Osteocyte (in vitro differentiated cells): ENCODE results near the gene XAB2. TPM values are rescaled to one million over a fixed set of nuclear protein-coding genes. Genes with fewer than 3 reads are reported as not detected.

ENCODE experiments used
- DNase-seq: peaks from one replicate; pipeline ENCODE4 v3.0.0; 2021; ENCODE audit warnings: mixed read lengths; ENCODE audit not compliant: unreplicated experiment; ENCODE audit errors: extremely low spot score
- H3K27ac Mint-ChIP-seq: one replicate; pipeline ENCODE4 v1.8.0; 2021; ENCODE audit warnings: mild to moderate bottlenecking, mixed read lengths; ENCODE audit not compliant: unreplicated experiment
- H3K27me3 Mint-ChIP-seq: one replicate; pipeline ENCODE4 v1.8.0; 2021; ENCODE audit warnings: mixed read lengths; ENCODE audit not compliant: unreplicated experiment
- H3K36me3 Mint-ChIP-seq: one replicate; pipeline ENCODE4 v1.8.0; 2021; ENCODE audit warnings: mixed read lengths; ENCODE audit not compliant: unreplicated experiment
- H3K4me1 Mint-ChIP-seq: one replicate; pipeline ENCODE4 v1.8.0; 2021; ENCODE audit warnings: mixed read lengths; ENCODE audit not compliant: unreplicated experiment
- H3K4me3 Mint-ChIP-seq: one replicate; pipeline ENCODE4 v1.8.0; 2021; ENCODE audit warnings: mild to moderate bottlenecking, moderate library complexity, mixed read lengths; ENCODE audit not compliant: unreplicated experiment
- H3K9me3 Mint-ChIP-seq: one replicate; pipeline ENCODE4 v1.8.0; 2021; ENCODE audit warnings: mixed read lengths; ENCODE audit not compliant: unreplicated experiment
- total RNA-seq: library from RNA; stranded (reverse); gene quantifications from 2 replicates; pipeline ENCODE4 v1.2.1, GENCODE V29; 2021
- TF ChIP-seq, protein P1 (sequence below): fragments of 200-600 bp; sonication (generic); IDR thresholded peaks from 2 replicates; pipeline ENCODE4 v1.5.0; 2021; ENCODE audit warnings: antibody characterized with exemption, mild to moderate bottlenecking, moderate library complexity

The XAB2 gene
- total RNA-seq, 1 donor from 2014 or later = 41.7 TPM

DNA sequence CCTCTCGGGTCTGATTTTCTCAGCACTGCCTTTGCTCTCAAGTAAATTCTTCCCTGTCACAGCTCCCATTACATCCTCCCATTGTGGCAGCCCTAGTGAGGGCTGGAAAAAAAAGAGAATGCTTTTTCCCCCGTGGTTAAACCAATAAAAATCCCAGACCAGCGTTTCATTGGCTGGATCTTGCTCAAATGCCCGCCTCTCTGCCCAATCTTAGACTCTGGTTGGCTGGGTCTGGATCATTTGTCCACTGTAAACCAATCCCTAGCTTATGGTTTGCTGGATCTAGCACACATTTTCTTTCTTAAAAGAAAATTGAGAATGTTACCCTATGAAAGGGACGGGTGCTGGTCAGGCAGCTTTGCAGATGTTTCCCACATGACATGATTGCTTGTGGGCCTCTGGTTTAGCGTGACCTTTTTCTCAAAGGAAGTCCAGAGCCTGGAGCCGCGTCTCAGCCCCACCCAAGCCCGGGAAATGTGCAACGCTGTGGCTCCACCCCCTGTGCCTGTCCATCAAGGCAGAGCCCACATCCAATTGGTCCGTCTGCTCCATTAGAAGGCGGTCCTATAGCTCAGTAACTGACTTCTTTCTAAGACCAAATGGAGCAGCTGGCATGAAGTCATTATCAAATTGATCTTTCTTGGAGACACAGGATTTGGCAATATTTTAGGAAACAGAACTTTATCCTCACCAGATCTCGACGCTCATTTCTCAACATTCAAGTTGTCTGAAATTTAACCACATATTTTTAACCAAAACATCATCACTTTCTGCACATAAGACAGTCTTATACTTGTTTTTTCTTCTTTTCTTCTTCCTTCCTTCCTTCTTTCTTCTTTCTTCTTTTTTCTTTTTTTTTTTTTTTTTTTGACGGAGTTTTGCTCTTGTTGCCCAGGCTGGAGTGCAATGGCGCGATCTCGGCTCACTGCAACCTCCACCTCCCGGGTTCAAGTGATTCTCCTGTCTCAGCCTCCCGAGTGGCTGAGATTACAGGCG lies 45.0 kb upstream of the XAB2 start:
- Mint-ChIP-seq H3K27ac (no peak overlapping the region), H3K9me3 (no peaks in the 10 kb centered on the region), H3K27me3 (peaks cover 31% of the 10 kb centered on the region), H3K36me3 (no peaks in the 10 kb centered on the region), H3K4me1 (peaks cover 6% of the 10 kb centered on the region), H3K4me3 (no peak overlapping the region)
- DNase-seq = no peak
- TF ChIP-seq, protein P1, sequence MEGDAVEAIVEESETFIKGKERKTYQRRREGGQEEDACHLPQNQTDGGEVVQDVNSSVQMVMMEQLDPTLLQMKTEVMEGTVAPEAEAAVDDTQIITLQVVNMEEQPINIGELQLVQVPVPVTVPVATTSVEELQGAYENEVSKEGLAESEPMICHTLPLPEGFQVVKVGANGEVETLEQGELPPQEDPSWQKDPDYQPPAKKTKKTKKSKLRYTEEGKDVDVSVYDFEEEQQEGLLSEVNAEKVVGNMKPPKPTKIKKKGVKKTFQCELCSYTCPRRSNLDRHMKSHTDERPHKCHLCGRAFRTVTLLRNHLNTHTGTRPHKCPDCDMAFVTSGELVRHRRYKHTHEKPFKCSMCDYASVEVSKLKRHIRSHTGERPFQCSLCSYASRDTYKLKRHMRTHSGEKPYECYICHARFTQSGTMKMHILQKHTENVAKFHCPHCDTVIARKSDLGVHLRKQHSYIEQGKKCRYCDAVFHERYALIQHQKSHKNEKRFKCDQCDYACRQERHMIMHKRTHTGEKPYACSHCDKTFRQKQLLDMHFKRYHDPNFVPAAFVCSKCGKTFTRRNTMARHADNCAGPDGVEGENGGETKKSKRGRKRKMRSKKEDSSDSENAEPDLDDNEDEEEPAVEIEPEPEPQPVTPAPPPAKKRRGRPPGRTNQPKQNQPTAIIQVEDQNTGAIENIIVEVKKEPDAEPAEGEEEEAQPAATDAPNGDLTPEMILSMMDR = no peak

DNA sequence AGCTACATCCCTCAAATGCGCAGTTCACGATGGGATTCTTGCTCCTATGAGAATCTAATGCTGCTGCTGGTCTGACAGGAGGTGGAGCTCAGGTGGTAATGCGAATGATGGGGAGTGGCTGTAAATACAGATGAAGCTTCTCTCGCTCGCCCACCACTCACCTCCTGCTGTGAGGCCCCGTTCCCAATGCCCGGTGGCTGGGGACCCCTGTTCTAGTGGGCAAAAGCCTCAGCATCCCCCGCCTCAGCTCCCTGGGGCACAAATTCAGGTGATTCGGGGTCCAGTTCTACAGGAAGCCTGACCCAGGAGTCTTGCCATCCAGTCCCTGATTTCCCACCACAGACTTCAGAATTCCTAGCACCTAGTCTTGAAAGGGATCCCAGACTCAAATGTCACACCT lies 43.2 kb upstream of the XAB2 start:
- Mint-ChIP-seq H3K4me1 (peaks cover 6% of the 10 kb centered on the region), H3K9me3 (no peaks in the 10 kb centered on the region), H3K27me3 (peaks cover 30% of the 10 kb centered on the region), H3K36me3 (no peaks in the 10 kb centered on the region), H3K4me3 (no peak overlapping the region), H3K27ac (no peak overlapping the region)
- TF ChIP-seq, protein P1 = no peak
- DNase-seq = no peak

DNA sequence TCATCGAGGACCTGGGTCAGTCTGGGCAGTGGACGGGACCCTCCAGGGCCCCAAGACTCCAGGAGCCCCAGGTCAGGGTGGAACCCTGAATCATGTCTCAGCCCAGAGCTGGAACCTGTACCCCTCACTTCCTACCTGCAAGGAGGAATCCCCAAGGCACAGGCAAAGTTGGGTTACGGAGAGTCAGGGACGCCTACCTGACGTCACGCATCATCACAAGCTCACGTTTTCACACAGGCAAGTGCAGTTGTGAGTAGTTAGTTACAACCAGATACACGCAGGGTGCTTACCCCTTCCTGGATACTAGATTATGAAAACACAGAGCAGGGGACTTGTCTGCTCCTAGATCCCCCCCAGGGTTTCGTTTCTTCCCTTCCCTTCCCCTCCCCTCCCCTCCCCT lies 41.4 kb upstream of the XAB2 start:
- peaks cover 18% of the 10 kb centered on the region for H3K27me3 Mint-ChIP-seq
- H3K36me3 Mint-ChIP-seq = no peaks in the 10 kb centered on the region
- TF ChIP-seq, protein P1 = no peak
- peaks cover 6% of the 10 kb centered on the region for H3K4me1 Mint-ChIP-seq
- no peaks in the 10 kb centered on the region for H3K9me3 Mint-ChIP-seq
- DNase-seq = no peak
- H3K4me3 Mint-ChIP-seq = no peak overlapping the region
- no peak overlapping the region for H3K27ac Mint-ChIP-seq

DNA sequence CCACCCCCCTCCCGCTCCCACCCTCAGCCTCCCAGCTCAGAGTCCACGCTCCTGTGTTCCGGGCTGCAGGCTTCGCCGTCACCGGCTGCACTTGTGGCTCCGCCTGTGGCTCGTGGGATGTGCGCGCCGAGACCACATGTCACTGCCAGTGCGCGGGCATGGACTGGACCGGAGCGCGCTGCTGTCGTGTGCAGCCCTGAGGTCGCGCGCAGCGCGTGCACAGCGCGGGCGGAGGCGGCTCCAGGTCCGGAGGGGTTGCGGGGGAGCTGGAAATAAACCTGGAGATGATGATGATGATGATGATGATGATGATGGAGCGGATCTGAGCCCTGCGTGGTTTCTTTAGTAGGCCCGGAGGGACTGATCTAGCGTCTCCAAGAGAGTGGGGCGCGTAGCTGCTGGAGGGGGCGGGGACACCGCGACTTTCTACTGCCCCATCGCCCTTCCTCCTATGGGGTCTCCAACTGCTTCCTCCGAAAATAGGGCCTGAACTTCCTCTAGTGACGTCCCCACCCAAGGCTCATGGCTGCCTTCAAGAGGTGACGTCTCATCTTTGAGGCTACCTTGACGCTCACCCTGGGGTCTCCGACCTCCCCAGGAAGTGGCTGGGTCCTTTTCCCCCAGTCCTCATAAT lies 40.9 kb upstream of the XAB2 start:
- H3K27ac Mint-ChIP-seq = no peak overlapping the region
- H3K4me1 Mint-ChIP-seq = peaks cover 8% of the 10 kb centered on the region
- TF ChIP-seq, protein P1 = no peak
- H3K27me3 Mint-ChIP-seq = peaks cover 20% of the 10 kb centered on the region
- no peaks in the 10 kb centered on the region for H3K36me3 Mint-ChIP-seq
- H3K4me3 Mint-ChIP-seq = peak overlapping the region; percentile 57
- H3K9me3 Mint-ChIP-seq = no peaks in the 10 kb centered on the region
- no peak for DNase-seq

DNA sequence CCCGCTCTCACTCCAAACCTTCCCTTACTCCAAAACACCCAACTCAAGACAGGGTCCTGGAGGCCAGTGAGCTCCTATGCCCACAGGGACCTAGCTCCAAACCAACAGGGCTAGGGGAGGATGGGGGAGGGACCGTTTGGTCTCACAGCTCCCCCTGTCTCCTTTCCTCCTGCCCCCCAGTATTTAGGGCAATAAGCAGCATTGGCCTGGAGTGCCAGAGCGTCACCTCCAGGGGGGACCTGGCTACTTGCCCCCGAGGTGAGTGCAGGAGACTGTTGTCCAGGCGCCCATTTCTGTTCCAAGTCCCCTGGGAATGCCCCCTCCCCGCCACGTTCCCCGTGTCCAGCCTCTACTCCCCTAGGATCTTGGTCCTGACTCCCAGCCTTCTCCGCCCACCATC lies 40.3 kb upstream of the XAB2 start:
- TF ChIP-seq, protein P1 = no peak
- no peak for DNase-seq
- Mint-ChIP-seq H3K4me3 (no peak overlapping the region), H3K36me3 (no peaks in the 10 kb centered on the region), H3K27ac (no peak overlapping the region), H3K4me1 (peaks cover 8% of the 10 kb centered on the region), H3K27me3 (peaks cover 20% of the 10 kb centered on the region), H3K9me3 (no peaks in the 10 kb centered on the region)
